ENCODE data around the gene PACRG. TPM values are rescaled to one million over a fixed set of nuclear protein-coding genes. Genes with fewer than 3 reads are reported as not detected.

PACRG gene
- total RNA-seq, 2 experiments from 2014 or later = 0.66 to 0.81 TPM

DNA sequence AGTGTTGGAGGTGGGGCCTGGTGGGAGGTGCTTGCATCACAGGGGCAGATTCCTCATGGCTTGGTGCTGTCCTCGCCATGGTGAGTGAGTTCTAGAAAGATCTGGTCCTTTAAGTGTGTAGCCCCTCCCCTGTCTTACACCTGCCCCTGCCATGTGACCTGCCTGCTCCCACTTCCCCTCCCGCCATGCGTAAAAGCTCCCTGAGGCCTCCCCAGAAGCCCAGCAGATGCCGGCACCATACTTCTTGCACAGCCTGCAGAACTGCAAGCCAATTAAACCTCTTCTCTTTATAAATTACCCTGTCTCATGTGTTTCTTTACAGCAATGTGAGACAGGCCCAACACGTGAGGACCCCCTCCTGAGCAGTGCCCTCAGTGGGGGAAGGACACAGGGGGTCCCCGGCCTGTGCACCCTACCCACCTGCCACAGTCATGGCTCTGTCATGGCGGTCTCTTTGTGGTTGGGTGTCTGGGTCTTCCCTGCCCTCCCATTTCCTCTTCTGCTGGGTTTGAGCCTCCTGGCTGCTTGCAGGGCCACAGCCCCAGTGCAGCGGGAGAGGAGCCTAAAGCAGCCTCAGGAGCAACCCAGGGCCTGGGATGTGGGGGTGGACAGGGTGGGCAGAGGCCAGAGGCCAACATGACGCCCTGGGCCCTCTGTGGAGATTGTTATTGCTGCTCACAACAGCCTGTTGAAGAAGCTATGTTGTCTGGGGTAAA is 599.5 kb downstream of the PACRG start:
- DNase-seq = no peak
- intact Hi-C loops (cut with DNase I, micrococcal nuclease) = no loop called here
- Mint-ChIP-seq H3K4me3 (no peak overlapping the region), H3K27ac (no peak overlapping the region), H3K4me1 (ENCODE audit: low read depth) (no peaks in the 10 kb centered on the region), H3K36me3 (ENCODE audit: low read depth) (no peaks in the 10 kb centered on the region), H3K9me3 (no peaks in the 10 kb centered on the region), H3K27me3 (peaks cover 11% of the 10 kb centered on the region)
- no peak for TF ChIP-seq CTCF (IDR thresholded peaks at IDR 0.05)
- Histone ChIP-seq H3K4me1 (ENCODE audit: insufficient read depth, low read length) (no peaks in the 10 kb centered on the region), H3K27me3 (ENCODE audit: control insufficient read depth in 1 of 2, insufficient read depth in 2 of 2, low read length in 2 of 2) (peaks cover 0 to 8% of the 10 kb centered on the region in 2 experiments), H3K4me3 (ENCODE audit: low read length) (no peak overlapping the region), H3K36me3 (ENCODE audit: insufficient read depth, low read length) (no peaks in the 10 kb centered on the region), H3K27ac (ENCODE audit: low read depth in 1 of 2, low read length in 2 of 2) (no peak overlapping the region), H3K9me3 (ENCODE audit: control insufficient read depth in 1 of 2, insufficient read depth in 1 of 2, low read length in 2 of 2) (peaks cover 0 to 8% of the 10 kb centered on the region in 2 experiments)
- POLR2A ChIA-PET = no interaction called here
- ATAC-seq (ENCODE audit: poor library complexity) = no peak
- CTCF ChIA-PET = no interaction called here

DNA sequence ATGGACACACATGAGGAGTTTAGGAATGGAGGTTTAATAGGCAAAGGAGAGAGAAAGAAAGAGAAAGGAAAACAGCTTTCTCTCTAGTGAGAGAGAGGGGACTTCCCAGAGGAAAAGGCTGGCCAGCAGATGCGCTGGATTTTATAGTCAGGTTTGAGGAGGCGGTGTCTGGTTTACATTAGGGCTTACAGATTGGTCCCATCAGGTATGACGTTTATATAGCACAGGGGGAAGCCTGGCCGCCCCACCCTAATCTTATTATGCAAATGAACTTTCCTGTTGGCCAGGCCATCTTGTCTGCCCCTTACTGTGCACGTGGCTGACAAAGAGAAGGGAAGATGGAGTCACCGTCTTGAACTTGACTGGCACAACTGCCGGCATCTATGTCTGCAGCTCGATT is 600.1 kb downstream of the PACRG start:
- Mint-ChIP-seq H3K27ac (no peak overlapping the region), H3K36me3 (ENCODE audit: low read depth) (no peaks in the 10 kb centered on the region), H3K4me1 (ENCODE audit: low read depth) (no peaks in the 10 kb centered on the region), H3K9me3 (no peaks in the 10 kb centered on the region), H3K4me3 (no peak overlapping the region), H3K27me3 (peaks cover 15% of the 10 kb centered on the region)
- ATAC-seq (ENCODE audit: poor library complexity) (no peak), DNase-seq (no peak)
- POLR2A ChIA-PET = no interaction called here
- TF ChIP-seq CTCF (IDR thresholded peaks at IDR 0.05) = no peak
- Histone ChIP-seq H3K27ac (ENCODE audit: low read depth in 1 of 2, low read length in 2 of 2) (no peak overlapping the region), H3K27me3 (ENCODE audit: control insufficient read depth in 1 of 2, insufficient read depth in 2 of 2, low read length in 2 of 2) (peaks cover 0 to 8% of the 10 kb centered on the region in 2 experiments), H3K4me1 (ENCODE audit: insufficient read depth, low read length) (no peaks in the 10 kb centered on the region), H3K9me3 (ENCODE audit: control insufficient read depth in 1 of 2, insufficient read depth in 1 of 2, low read length in 2 of 2) (peaks cover 0 to 8% of the 10 kb centered on the region in 2 experiments), H3K36me3 (ENCODE audit: insufficient read depth, low read length) (no peaks in the 10 kb centered on the region), H3K4me3 (ENCODE audit: low read length) (no peak overlapping the region)
- intact Hi-C loops (cut with DNase I, micrococcal nuclease) = no loop called here
- CTCF ChIA-PET = no interaction called here

- ChIA-PET POLR2A (no interaction called here), CTCF (no interaction called here)
- H3K27ac Mint-ChIP-seq = no peak overlapping the region
- H3K4me1 ChIP-seq (ENCODE audit: insufficient read depth, low read length) = no peaks in the 10 kb centered on the region
- no peak overlapping the region for H3K4me3 Mint-ChIP-seq
- TF ChIP-seq CTCF (IDR thresholded peaks at IDR 0.05) = no peak
- H3K36me3 Mint-ChIP-seq (ENCODE audit: low read depth) = no peaks in the 10 kb centered on the region
- DNase-seq = no peak
- peaks cover 0 to 8% of the 10 kb centered on the region in 2 experiments for H3K27me3 ChIP-seq (ENCODE audit: control insufficient read depth in 1 of 2, insufficient read depth in 2 of 2, low read length in 2 of 2)
- peaks cover 0 to 8% of the 10 kb centered on the region in 2 experiments for H3K9me3 ChIP-seq (ENCODE audit: control insufficient read depth in 1 of 2, insufficient read depth in 1 of 2, low read length in 2 of 2)
- no peaks in the 10 kb centered on the region for H3K4me1 Mint-ChIP-seq (ENCODE audit: low read depth)
- H3K27me3 Mint-ChIP-seq = peaks cover 15% of the 10 kb centered on the region
- intact Hi-C loops (cut with DNase I, micrococcal nuclease) = no loop called here
- ATAC-seq (ENCODE audit: poor library complexity) = no peak
- H3K27ac ChIP-seq (ENCODE audit: low read depth in 1 of 2, low read length in 2 of 2) = no peak overlapping the region
- H3K9me3 Mint-ChIP-seq = no peaks in the 10 kb centered on the region
- no peaks in the 10 kb centered on the region for H3K36me3 ChIP-seq (ENCODE audit: insufficient read depth, low read length)
- no peak overlapping the region for H3K4me3 ChIP-seq (ENCODE audit: low read length)
These were observed 600.6 kb downstream of the PACRG start for GRCh38 chr6:163328411-163328810.
